ENCODE data around the gene PER1. TPM values are rescaled to one million over a fixed set of nuclear protein-coding genes. Genes with fewer than 3 reads are reported as not detected.
"Not testable (repeated sequence)": the region's sequence is repeated elsewhere in the genome, so short reads cannot be mapped to it uniquely, and the experiment has no call there.

The PER1 gene
- total RNA-seq, 1 experiment from 2014 or later: 36.5 TPM

DNA sequence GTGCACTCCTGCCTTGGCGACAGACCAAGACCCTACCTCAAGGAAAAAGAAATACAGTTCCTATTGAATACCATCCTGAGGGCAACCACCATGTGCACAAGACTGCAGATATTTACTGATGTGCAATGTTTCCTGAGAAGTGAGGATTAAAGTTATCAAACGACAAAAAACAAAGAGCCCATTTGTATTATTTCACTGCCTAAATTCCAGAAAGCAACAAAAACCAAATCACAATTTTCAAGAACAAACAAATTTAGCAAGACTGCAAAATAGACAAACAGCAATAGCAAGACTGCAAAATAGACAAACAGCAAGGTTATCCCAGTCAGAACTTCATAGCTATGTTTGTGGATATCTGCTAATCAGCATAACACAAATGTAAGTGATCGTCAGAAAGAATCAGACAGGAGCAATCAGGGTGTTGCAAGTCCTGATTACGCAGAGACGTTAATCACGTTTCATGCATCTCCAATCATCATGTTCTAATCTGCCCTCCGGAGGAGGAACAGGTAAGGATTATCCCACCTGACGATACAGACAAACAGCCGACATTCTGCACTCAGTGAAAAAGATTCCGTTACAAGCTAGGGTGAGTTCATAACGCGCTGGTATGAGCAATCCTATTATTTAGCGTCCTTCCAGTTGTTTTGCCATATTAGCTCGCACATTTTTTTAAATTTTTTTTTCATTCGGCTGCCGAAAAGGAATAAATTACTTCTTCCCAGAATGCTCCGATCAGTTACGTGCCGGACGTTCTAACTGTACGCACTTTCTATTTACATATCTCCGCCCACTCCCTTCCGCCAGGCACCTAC, 21.1 kb upstream of the PER1 start:
- peak; percentile 94 for DNase-seq
- no peak overlapping the region for H2BK15ac ChIP-seq (ENCODE audit: low read depth, low read length)
- WGBS (ENCODE audit: extremely low coverage, insufficient read length, low lambda C conversion rate): no CpG with 5 or more reads among the region's 23 CpGs

DNA sequence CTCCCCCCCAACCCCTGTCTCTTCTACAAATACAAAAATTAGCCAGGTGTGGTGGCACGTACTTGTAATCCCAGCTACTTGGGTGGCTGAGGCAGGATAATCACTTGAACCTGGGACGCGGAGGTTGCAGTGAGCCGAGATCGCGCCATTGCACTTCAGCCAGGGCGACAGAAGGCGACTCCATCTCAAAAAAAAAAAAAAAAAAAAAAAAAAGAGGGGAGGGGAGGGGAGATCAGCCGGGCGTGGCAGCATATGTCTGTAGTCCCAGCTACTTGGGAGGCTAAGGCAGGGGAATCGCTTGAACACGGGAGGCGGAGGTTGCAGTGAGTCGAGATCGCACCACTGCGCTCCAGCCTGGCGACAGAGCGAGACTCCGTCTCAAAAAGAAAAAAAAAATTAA, 18.0 kb upstream of the PER1 start:
- not testable (repeated sequence) for H2BK5ac ChIP-seq (ENCODE audit: insufficient read length, low read length); H2BK15ac ChIP-seq (ENCODE audit: low read depth, low read length); H3K9me3 Mint-ChIP-seq; H3T11ph ChIP-seq (ENCODE audit: low read length); H3K27me3 ChIP-seq (ENCODE audit: insufficient read depth, low read length); H3K36me3 Mint-ChIP-seq (ENCODE audit: insufficient read depth in 1 of 3, low read depth in 3 of 3); H3K27me3 Mint-ChIP-seq (ENCODE audit: low read depth); H3K18ac ChIP-seq (ENCODE audit: insufficient read length, low read depth, low read length); H4K8ac ChIP-seq (replicated peaks; ENCODE audit: insufficient read length, low read depth, low read length); DNase-seq; H3K27ac Mint-ChIP-seq; H2AK5ac ChIP-seq (ENCODE audit: insufficient read length, low read length); H3K4me2 ChIP-seq (ENCODE audit: insufficient read depth, insufficient read length, low read length); H2BK120ac ChIP-seq (ENCODE audit: low read depth, low read length, poor library complexity, severe bottlenecking); H3K23ac ChIP-seq (ENCODE audit: insufficient read length, low read depth, low read length); H4K91ac ChIP-seq (ENCODE audit: insufficient read length, low read depth, low read length); H3K9ac ChIP-seq (ENCODE audit: extremely low read depth, insufficient read length, low read length); H3K79me1 ChIP-seq (ENCODE audit: insufficient read depth, low read depth, low read length, poor library complexity, severe bottlenecking); H3K9me3 ChIP-seq (ENCODE audit: control insufficient read depth, low read depth, low read length); H3K4me3 Mint-ChIP-seq; H3K23me2 ChIP-seq (ENCODE audit: insufficient read length, low read depth, low read length, poor library complexity, severe bottlenecking); H3K27ac ChIP-seq (ENCODE audit: insufficient read length, low read depth, low read length); H3K4me1 ChIP-seq (ENCODE audit: insufficient read depth, low read length); H4K20me1 ChIP-seq (ENCODE audit: control insufficient read depth, insufficient read depth, insufficient read length); H2BK12ac ChIP-seq (ENCODE audit: insufficient read length, low read depth, low read length); H2BK20ac ChIP-seq (ENCODE audit: low read depth, low read length, poor library complexity, severe bottlenecking); H3K4ac ChIP-seq (ENCODE audit: low read depth, low read length); H2AFZ ChIP-seq (ENCODE audit: low read length); H3K14ac ChIP-seq (ENCODE audit: insufficient read depth, low read length); H3K79me2 ChIP-seq (ENCODE audit: insufficient read depth, low read length); H4K5ac ChIP-seq (ENCODE audit: insufficient read length, low read depth, low read length); H3K56ac ChIP-seq (ENCODE audit: insufficient read length, low read depth, low read length)
- peaks cover 12 to 16% of the 10 kb centered on the region in 2 experiments for H3K4me1 Mint-ChIP-seq
- no CpG with 5 or more reads among the region's 19 CpGs for WGBS (ENCODE audit: extremely low coverage, insufficient read length, low lambda C conversion rate)

More for the DNA sequence above, 21.1 kb upstream of the PER1 start:
- Histone ChIP-seq H2BK120ac (ENCODE audit: low read depth, low read length, poor library complexity, severe bottlenecking) (no peak overlapping the region), H3T11ph (ENCODE audit: low read length) (no peak overlapping the region), H3K27ac (ENCODE audit: insufficient read length, low read depth, low read length) (peak overlapping the region; percentile 49), H2BK5ac (ENCODE audit: insufficient read length, low read length) (peak overlapping the region; percentile 73), H3K56ac (ENCODE audit: insufficient read length, low read depth, low read length) (peak overlapping the region; percentile 22), H3K9me3 (ENCODE audit: control insufficient read depth, low read depth, low read length) (no peaks in the 10 kb centered on the region), H3K4ac (ENCODE audit: low read depth, low read length) (no peak overlapping the region; the same call in 1 of the 2 replicates), H4K91ac (ENCODE audit: insufficient read length, low read depth, low read length) (no peak overlapping the region), H3K4me2 (ENCODE audit: insufficient read depth, insufficient read length, low read length) (peak overlapping the region; percentile 67), H3K27me3 (ENCODE audit: insufficient read depth, low read length) (no peaks in the 10 kb centered on the region), H3K18ac (ENCODE audit: insufficient read length, low read depth, low read length) (peak overlapping the region; percentile 77), H3K14ac (ENCODE audit: insufficient read depth, low read length) (peak overlapping the region; percentile 80; the same call in 1 of the 2 replicates), H3K79me2 (ENCODE audit: insufficient read depth, low read length) (no peaks in the 10 kb centered on the region), H2BK12ac (ENCODE audit: insufficient read length, low read depth, low read length) (no peak overlapping the region), H4K8ac (replicated peaks; ENCODE audit: insufficient read length, low read depth, low read length) (no peak overlapping the region), H3K9ac (ENCODE audit: extremely low read depth, insufficient read length, low read length) (peak overlapping the region; percentile 79), H3K4me1 (ENCODE audit: insufficient read depth, low read length) (peaks cover 5% of the 10 kb centered on the region; the same call in 1 of the 2 replicates), H4K5ac (ENCODE audit: insufficient read length, low read depth, low read length) (no peak overlapping the region), H3K23ac (ENCODE audit: insufficient read length, low read depth, low read length) (no peak overlapping the region), H4K20me1 (ENCODE audit: control insufficient read depth, insufficient read depth, insufficient read length) (no peaks in the 10 kb centered on the region), H2AK5ac (ENCODE audit: insufficient read length, low read length) (no peak overlapping the region), H2AFZ (ENCODE audit: low read length) (no peak overlapping the region), H3K23me2 (ENCODE audit: insufficient read length, low read depth, low read length, poor library complexity, severe bottlenecking) (peaks cover 10% of the 10 kb centered on the region), H2BK20ac (ENCODE audit: low read depth, low read length, poor library complexity, severe bottlenecking) (no peak overlapping the region), H3K79me1 (ENCODE audit: insufficient read depth, low read depth, low read length, poor library complexity, severe bottlenecking) (no peaks in the 10 kb centered on the region)
- no peaks in the 10 kb centered on the region; a peak in 1 of 5 replicates for H3K9me3 Mint-ChIP-seq
- H3K36me3 Mint-ChIP-seq (ENCODE audit: insufficient read depth in 1 of 3, low read depth in 3 of 3): no peaks in the 10 kb centered on the region
- H3K27me3 Mint-ChIP-seq (ENCODE audit: low read depth): no peaks in the 10 kb centered on the region
- TF ChIP-seq, protein P1, sequence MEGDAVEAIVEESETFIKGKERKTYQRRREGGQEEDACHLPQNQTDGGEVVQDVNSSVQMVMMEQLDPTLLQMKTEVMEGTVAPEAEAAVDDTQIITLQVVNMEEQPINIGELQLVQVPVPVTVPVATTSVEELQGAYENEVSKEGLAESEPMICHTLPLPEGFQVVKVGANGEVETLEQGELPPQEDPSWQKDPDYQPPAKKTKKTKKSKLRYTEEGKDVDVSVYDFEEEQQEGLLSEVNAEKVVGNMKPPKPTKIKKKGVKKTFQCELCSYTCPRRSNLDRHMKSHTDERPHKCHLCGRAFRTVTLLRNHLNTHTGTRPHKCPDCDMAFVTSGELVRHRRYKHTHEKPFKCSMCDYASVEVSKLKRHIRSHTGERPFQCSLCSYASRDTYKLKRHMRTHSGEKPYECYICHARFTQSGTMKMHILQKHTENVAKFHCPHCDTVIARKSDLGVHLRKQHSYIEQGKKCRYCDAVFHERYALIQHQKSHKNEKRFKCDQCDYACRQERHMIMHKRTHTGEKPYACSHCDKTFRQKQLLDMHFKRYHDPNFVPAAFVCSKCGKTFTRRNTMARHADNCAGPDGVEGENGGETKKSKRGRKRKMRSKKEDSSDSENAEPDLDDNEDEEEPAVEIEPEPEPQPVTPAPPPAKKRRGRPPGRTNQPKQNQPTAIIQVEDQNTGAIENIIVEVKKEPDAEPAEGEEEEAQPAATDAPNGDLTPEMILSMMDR (conservative IDR thresholded peaks at IDR 0.05): no peak
- H3K4me3 Mint-ChIP-seq: peak overlapping the region; percentile 74 to 90
- peak overlapping the region; percentile 100 for H3K27ac Mint-ChIP-seq
- peaks cover 26 to 28% of the 10 kb centered on the region in 2 experiments for H3K4me1 Mint-ChIP-seq
